ENCODE measurements around the gene EIF4G3. TPM values are rescaled to one million over a fixed set of nuclear protein-coding genes. Genes with fewer than 3 reads are reported as not detected.

Gene EIF4G3
- total and polyA plus RNA-seq, 2 donors (not counting 3 experiments of a cell fraction or from before 2014, with no cell fraction given) = 40.7 to 78.5 TPM

DNA sequence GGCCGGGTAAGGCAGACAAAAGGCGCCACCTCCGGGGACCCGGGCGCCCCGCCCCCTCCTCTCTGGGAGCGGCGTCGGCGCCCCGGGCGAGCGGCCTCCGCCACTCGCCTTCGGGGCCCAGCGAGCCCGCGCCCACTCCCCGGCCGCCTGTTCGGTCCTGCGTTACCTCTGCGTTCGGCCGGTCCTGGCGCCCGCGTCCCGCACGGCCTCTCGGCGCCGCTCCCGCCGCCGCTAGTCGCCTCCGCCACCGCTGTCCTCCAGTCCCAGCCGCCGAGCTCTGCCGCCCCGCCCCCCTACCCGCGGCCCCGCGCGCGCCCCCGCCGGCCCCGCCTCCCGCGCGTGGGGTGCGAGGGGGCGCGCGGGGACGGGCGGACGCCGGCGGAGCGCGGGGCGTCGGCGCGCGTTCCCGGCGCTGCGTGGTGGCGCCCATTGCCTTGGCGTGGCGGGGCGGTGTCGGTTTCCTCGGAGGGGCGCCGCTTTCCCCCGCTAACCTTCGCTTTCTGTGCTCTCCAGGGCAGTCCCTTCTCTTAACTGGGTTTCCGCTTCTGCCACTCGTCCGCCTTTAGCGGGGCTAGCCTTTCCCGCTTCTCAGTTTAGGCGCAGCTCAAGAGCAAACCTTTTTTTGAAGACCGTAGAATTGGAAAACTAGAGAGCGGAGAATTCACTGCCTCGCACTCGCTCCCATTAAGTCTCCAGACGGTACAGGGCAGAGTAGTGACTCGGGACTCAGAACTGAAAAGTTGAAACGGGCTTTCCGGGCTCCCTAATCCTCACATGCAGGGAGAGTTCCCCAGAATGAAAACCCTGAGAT is 389.5 kb downstream of the EIF4G3 start, which contains the start of gene HP1BP3:
Gene HP1BP3, minus strand, starts transcription at position 279 of the 811 bp plus-strand sequence. CDS start 6,867 bp downstream, outside the sequence.
- Histone ChIP-seq H3K9ac (replicated peaks; ENCODE audit: extremely low read depth, insufficient read depth, low read length) (peak within 1 kb of the TSS; percentile 95), H3K4me2 (ENCODE audit: insufficient read depth, low read length) (peak within 1 kb of the TSS; percentile 92), H3K9me3 (replicated peaks; ENCODE audit: control insufficient read depth, insufficient read depth, low read length) (no peaks in the 10 kb centered on the region), H3K9me1 (replicated peaks; ENCODE audit: control insufficient read depth, extremely low read depth, insufficient read depth, low read length) (no peaks in the 10 kb centered on the region), H3K36me3 (ENCODE audit: control insufficient read depth in 2 of 2, extremely low read depth in 1 of 2, insufficient read depth in 2 of 2, low read length in 2 of 2) (no peaks in the 10 kb centered on the region), H2AFZ (ENCODE audit: low read depth, low read length) (peak within 1 kb of the TSS; percentile 64), H4K20me1 (replicated peaks; ENCODE audit: control insufficient read depth, extremely low read depth, insufficient read depth, low read length) (no peaks in the 10 kb centered on the region), H3K27me3 (ENCODE audit: control insufficient read depth in 2 of 2, insufficient read depth in 2 of 2, low read length in 2 of 2) (no peaks in the 10 kb centered on the region), H3K27ac (ENCODE audit: insufficient read depth, low read depth, low read length) (peak within 1 kb of the TSS; percentile 93), H3K4me3 (replicated peaks in 1 of 3; ENCODE audit: insufficient read depth in 1 of 3, low read depth in 1 of 3, low read length in 3 of 3) (peak within 1 kb of the TSS; percentile 82 to 90 (median 83)), H3K79me2 (ENCODE audit: control insufficient read depth, insufficient read depth, low read length) (peaks cover 41% of the 10 kb centered on the region), H3K4me1 (ENCODE audit: control insufficient read depth, extremely low read depth, insufficient read depth, low read length) (peaks cover 13% of the 10 kb centered on the region)
- ChIA-PET CTCF (interaction anchor here (0.6 to 4.7 kb wide), 12 partner anchors 12 to 408 kb away, joined by 3 to 49 read pairs (median 4); no protein-coding TSS in a partner anchor), POLR2A (interaction anchor here (0.6 to 1.2 kb wide), 3 partner anchors 19 to 405 kb away, joined by 3 to 6 read pairs (median 4); no protein-coding TSS in a partner anchor)
- DNase-seq (ENCODE audit: low read depth, low spot score) (peak; percentile 73), FAIRE-seq (peak; percentile 91)
- dilution Hi-C loops (cut with MboI; ENCODE audit: extremely low pct_ligation_motif_present, low sequenced_read_pairs) (no loop called here), intact Hi-C loops (cut with micrococcal nuclease) (loop anchor here (5.0 kb wide), 2 partner anchors 90 to 390 kb away; partner anchors contain the start of gene EIF4G3)
- BruUV-seq (replicated peaks) = TSS peak; percentile 90
- TF ChIP-seq, protein P1, sequence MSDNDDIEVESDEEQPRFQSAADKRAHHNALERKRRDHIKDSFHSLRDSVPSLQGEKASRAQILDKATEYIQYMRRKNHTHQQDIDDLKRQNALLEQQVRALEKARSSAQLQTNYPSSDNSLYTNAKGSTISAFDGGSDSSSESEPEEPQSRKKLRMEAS (IDR thresholded peaks at IDR 0.05; ENCODE audit: insufficient read depth, insufficient read length) = no peak
- no peak for TF ChIP-seq FOS (IDR thresholded peaks at IDR 0.05; ENCODE audit: borderline replicate concordance, insufficient read depth, low read length)
- no peak for TF ChIP-seq GATA2 (IDR thresholded peaks at IDR 0.05; ENCODE audit: insufficient read depth, insufficient read length, low read depth, low read length)
- no peak for TF ChIP-seq EZH2 (IDR thresholded peaks at IDR 0.05; ENCODE audit: borderline replicate concordance, low read depth, low read length, severe bottlenecking)
- TF ChIP-seq POLR2A (IDR thresholded peaks at IDR 0.05; ENCODE audit: low read depth, low read length) = peak; percentile 84
- TF ChIP-seq POLR2AphosphoS5 (IDR thresholded peaks at IDR 0.05; ENCODE audit: insufficient read depth, low read depth, low read length) = peak; percentile 87
- TF ChIP-seq CTCF (IDR thresholded peaks at IDR 0.05; ENCODE audit: extremely low read depth in 1 of 2, insufficient read depth in 1 of 2, low read depth in 1 of 2, low read length in 2 of 2) = no peak
- no peak for TF ChIP-seq MYC (IDR thresholded peaks at IDR 0.05; ENCODE audit: low read depth, low read length)
- no peak for TF ChIP-seq JUN (IDR thresholded peaks at IDR 0.05; ENCODE audit: borderline replicate concordance, insufficient read depth, insufficient read length, low read depth)

All from endothelial cell of umbilical vein (primary cell).